Gastrocnemius medialis (tissue), 4 donors: Measurements from ENCODE around the gene DGLUCY.

ENCODE experiments used
- CTCF ChIP-seq, 5 experiments: fragments of 450-650 bp in 3 of 5; fragments of 200-600 bp in 2 of 5; sonication (generic) in 2 of 5; IDR thresholded peaks in 4 of 5; conservative IDR thresholded peaks in 1 of 5; 1 replicate in 4 of 5; 2 replicates in 1 of 5; pipeline ENCODE4 v1.5.1; 2016 to 2019; ENCODE audit warnings: antibody characterized with exemption in 5 of 5, mild to moderate bottlenecking in 3 of 5, moderate library complexity in 3 of 5
- POLR2A ChIP-seq, 2 donors: fragments of 450-650 bp; IDR thresholded peaks; one replicate each; pipeline ENCODE4 v1.6.1; 2017; ENCODE audit warnings: antibody characterized with exemption in 2 of 2, mild to moderate bottlenecking in 2 of 2, moderate library complexity in 2 of 2

DNA sequence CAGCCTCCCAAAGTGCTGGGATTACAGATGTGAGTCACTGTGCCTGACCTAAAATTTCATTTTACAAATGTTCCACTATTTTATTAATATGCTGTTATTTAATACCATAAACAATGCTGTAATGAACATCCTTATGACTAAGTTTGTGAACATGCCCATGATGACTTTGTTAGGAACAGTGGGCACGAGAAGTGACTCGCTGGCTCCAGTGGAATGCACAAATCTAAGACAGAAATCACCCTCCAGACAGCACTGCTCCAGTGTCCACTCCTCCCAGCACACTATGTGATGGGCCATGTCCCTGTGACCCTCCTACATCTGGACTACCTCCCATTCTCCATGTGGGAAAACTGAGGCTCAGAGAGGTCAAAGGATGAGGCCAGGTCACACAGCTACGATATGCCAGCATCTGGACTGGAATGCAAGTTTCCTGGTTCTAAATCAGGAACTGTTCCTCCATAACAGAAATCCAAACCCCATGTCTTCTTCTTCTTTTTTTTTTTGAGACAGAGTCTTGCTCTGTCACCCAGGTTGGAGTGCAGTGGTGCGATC is 72.7 kb downstream of the DGLUCY start:
- TF ChIP-seq POLR2A (IDR thresholded peaks at IDR 0.05): no peak
- no peak for TF ChIP-seq CTCF (IDR thresholded peaks at IDR 0.05 in 4 of 5, conservative IDR thresholded peaks at IDR 0.05 in 1 of 5)
